Chondrocyte (in vitro differentiated cells): Measurements from ENCODE around the gene TMUB2. TPM values are rescaled to one million over a fixed set of nuclear protein-coding genes. Genes with fewer than 3 reads are reported as not detected.
"Not testable (repeated sequence)": the region's sequence is repeated elsewhere in the genome, so short reads cannot be mapped to it uniquely, and the experiment has no call there.

Experiments
- DNase-seq: peaks from one replicate; pipeline ENCODE4 v3.0.0; 2021; ENCODE audit warnings: mixed read lengths, low spot score
- H3K27ac Mint-ChIP-seq: one replicate; pipeline ENCODE4 v1.8.0; 2021; ENCODE audit warnings: mild to moderate bottlenecking, moderate library complexity, mixed read lengths; ENCODE audit not compliant: unreplicated experiment
- H3K27me3 Mint-ChIP-seq: 2 replicates; pipeline ENCODE4 v1.8.0; 2021; ENCODE audit warnings: low read depth, mixed read lengths
- H3K36me3 Mint-ChIP-seq: 2 replicates; pipeline ENCODE4 v1.8.0; 2021; ENCODE audit warnings: low read depth, mixed read lengths
- H3K4me1 Mint-ChIP-seq: 2 replicates; pipeline ENCODE4 v1.8.0; 2021; ENCODE audit warnings: low read depth, mild to moderate bottlenecking, mixed read lengths
- H3K4me3 Mint-ChIP-seq: one replicate; pipeline ENCODE4 v1.8.0; 2021; ENCODE audit warnings: mild to moderate bottlenecking, moderate library complexity, mixed read lengths; ENCODE audit not compliant: unreplicated experiment
- H3K9me3 Mint-ChIP-seq: 2 replicates; pipeline ENCODE4 v1.8.0; 2021; ENCODE audit warnings: low read depth, mixed read lengths
- CTCF ChIP-seq: fragments of 200-600 bp; sonication (generic); IDR thresholded peaks from 2 replicates; pipeline ENCODE4 v1.5.0; 2021; ENCODE audit warnings: antibody characterized with exemption, mild to moderate bottlenecking, moderate library complexity
- total RNA-seq: library from RNA; stranded (reverse); gene quantifications from 3 replicates; pipeline ENCODE4 v1.2.1, GENCODE V29; 2021

Gene TMUB2
- total RNA-seq, 1 donor from 2014 or later: 34.8 TPM

GRCh38 chr17:44230140-44230539 is 43.4 kb downstream of the TMUB2 start:
- no peak for DNase-seq
- Mint-ChIP-seq H3K4me1 (peaks cover 5% of the 10 kb centered on the region), H3K27me3 (no peaks in the 10 kb centered on the region), H3K9me3 (no peaks in the 10 kb centered on the region), H3K27ac (no peak overlapping the region), H3K4me3 (no peak overlapping the region), H3K36me3 (no peaks in the 10 kb centered on the region)
- TF ChIP-seq CTCF: no peak

GRCh38 chr17:44232061-44232460 is 45.3 kb downstream of the TMUB2 start:
- Mint-ChIP-seq H3K36me3 (no peaks in the 10 kb centered on the region), H3K27ac (no peak overlapping the region), H3K27me3 (no peaks in the 10 kb centered on the region), H3K4me3 (no peak overlapping the region), H3K9me3 (no peaks in the 10 kb centered on the region), H3K4me1 (peaks cover 10% of the 10 kb centered on the region)
- TF ChIP-seq CTCF: no peak
- DNase-seq: no peak

GRCh38 chr17:44233582-44233981 is 46.8 kb downstream of the TMUB2 start:
- Mint-ChIP-seq H3K4me3 (no peak overlapping the region), H3K36me3 (no peaks in the 10 kb centered on the region), H3K27me3 (no peaks in the 10 kb centered on the region), H3K9me3 (no peaks in the 10 kb centered on the region), H3K27ac (no peak overlapping the region), H3K4me1 (peaks cover 10% of the 10 kb centered on the region)
- no peak for TF ChIP-seq CTCF
- DNase-seq: no peak

- Mint-ChIP-seq H3K4me1 (peaks cover 10% of the 10 kb centered on the region), H3K27ac (no peak overlapping the region), H3K36me3 (no peaks in the 10 kb centered on the region), H3K4me3 (no peak overlapping the region), H3K27me3 (no peaks in the 10 kb centered on the region), H3K9me3 (no peaks in the 10 kb centered on the region)
- no peak for TF ChIP-seq CTCF
- DNase-seq: no peak
Measured at GRCh38 chr17:44235583-44235936, 48.8 kb downstream of the TMUB2 start.

- no peak overlapping the region for H3K27ac Mint-ChIP-seq
- no peak for TF ChIP-seq CTCF
Measured at GRCh38 chr17:44236444-44236991, 49.7 kb downstream of the TMUB2 start.

GRCh38 chr17:44237886-44238285 is 51.1 kb downstream of the TMUB2 start:
- H3K27ac Mint-ChIP-seq: not testable (repeated sequence)

More at GRCh38 chr17:44236444-44236991, 49.7 kb downstream of the TMUB2 start:
- Mint-ChIP-seq H3K4me3 (no peak overlapping the region), H3K27me3 (no peaks in the 10 kb centered on the region), H3K36me3 (no peaks in the 10 kb centered on the region), H3K4me1 (peaks cover 10% of the 10 kb centered on the region), H3K9me3 (no peaks in the 10 kb centered on the region)
- DNase-seq: no peak

More at GRCh38 chr17:44237886-44238285, 51.1 kb downstream of the TMUB2 start:
- not testable (repeated sequence) for H3K4me1 Mint-ChIP-seq, DNase-seq, H3K9me3 Mint-ChIP-seq, H3K27me3 Mint-ChIP-seq, H3K36me3 Mint-ChIP-seq, H3K4me3 Mint-ChIP-seq
